Activated CD4-positive, CD25-positive, alpha-beta regulatory T cell (primary cell): Measurements from ENCODE around the gene SLC47A1.
"Not testable (repeated sequence)": the region's sequence is repeated elsewhere in the genome, so short reads cannot be mapped to it uniquely, and the experiment has no call there.

ENCODE experiments used
- DNase-seq, 4 experiments: peaks; one replicate each; lab custom pipeline; 2025; lab: John Stamatoyannopoulos, UW

SLC47A1 gene

DNA sequence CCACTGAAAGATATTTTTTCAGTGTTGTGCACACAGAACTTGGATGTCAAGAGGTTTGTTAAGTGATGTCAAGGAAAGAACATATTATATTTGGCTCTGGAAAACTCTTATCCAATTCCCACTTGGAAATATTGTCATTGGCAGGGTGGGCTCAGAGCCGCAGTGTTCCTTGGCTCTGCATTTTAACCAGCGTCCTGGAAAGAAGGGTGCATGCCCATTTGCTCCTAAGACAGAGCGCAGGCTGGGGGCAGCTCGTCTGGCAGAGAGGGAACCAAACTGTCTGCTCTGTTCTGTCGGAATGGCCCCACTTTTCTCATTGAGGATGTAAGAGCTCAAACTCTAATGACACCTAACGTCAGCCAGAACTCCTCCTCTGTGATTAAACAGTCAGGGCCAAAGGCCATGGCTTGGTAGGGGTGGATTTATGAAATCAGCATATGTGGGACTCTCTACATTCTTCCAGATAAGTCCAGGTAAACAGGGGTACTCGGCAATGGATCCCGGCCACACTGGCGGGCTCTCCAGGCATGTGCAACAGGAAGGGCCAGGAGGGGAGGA is 18.0 kb downstream of the SLC47A1 start:
- DNase-seq, result no peak

DNA sequence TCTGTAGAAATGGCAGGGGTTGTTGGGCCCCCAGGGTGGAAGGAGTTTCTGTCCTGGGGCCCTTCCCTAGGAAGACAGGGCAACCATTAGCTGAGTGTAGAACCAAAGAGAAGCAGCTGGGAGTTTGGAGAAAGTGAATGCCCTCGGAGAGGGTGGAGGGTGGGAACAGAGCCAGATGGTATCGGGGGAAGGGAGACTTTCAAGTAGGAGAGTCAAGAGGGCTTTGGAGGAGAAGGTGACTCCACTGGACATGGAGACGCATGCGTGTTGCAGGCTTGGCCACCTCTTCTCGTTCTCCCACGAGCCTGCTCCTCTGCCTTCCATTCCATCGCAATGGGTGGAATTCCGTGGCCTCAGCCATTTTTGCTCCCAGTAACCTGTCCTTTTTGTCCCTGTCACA is 19.4 kb downstream of the SLC47A1 start:
- DNase-seq, result no peak

DNA sequence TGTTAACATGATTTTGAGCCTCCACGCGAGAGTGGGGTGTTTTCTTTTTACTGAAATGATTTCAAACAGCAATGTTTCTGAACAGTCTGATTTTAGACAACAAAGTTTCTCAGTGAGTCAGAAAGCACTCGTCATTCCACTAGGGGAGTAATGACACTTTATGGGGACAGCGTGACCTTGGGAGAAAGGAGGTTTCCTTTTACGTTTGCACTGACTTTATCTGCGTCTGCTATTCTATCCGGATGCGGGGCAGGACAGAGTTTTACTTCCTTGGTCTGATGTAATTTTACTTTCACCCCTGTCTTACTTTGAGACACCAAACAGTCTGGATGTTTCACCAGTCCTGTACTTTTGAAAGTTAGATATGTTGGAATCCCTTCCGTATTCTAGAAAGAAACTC is 20.7 kb downstream of the SLC47A1 start:
- DNase-seq, result no peak

DNA sequence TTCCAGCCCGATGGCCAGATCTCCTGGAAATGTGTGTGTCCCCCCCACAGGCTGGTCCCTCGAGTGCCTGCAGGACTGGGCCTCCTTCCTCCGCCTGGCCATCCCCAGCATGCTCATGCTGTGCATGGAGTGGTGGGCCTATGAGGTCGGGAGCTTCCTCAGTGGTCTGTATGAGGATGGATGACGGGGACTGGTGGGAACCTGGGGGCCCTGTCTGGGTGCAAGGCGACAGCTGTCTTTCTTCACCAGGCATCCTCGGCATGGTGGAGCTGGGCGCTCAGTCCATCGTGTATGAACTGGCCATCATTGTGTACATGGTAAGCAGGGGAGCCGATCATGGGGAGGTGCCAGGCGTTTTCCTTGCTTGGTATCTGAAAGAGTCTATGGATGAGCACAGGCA is 22.1 kb downstream of the SLC47A1 start:
- DNase-seq, result no peak

DNA sequence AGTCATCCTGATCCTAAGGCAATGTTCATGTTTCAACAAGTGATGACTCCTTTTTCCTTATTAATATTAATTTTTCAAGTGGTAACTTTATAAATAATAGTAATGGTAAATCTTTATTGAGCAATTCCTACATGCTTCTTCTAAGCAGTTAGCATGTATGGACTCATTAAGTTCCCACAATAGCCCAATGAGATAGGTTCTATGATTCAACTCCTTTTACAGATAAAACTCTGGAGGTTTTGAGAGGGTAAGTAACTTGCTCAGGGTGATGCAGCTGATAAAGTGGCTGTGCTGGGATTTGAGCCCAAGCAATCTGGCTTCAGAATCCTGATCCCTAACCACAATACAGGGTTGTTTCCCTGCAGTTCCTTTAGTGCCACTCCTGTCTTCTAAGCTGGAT is 25.3 kb downstream of the SLC47A1 start:
- DNase-seq, result no peak

DNA sequence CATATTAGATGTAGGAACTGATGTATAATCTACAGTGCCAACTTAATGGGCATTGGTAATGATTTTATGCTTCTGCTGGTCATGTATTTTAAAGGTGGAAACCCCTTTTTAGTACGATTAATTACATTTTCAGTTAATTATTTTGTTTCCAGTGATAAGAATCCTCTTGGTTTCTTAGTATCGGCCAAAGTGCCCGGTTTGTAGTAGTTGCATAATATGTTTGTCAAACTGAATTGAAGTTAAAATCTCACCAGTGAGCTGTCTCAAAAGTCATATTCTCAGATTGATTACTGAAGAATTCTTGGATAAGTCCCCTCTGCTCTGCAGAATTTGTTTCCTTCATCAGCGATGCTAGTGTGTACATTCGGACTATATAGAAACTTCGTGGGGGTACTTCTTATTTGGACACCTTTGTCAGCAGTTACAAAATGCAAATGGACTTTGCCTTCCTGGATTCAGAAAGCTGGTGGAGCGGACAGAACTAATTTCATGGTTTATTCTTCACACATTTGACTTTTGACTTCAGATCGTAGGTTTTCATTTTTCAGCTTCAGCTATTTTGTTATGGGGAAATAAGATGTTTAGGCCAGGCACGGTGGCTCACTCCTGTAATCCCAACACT is 28.2 kb downstream of the SLC47A1 start:
- no peak for DNase-seq

DNA sequence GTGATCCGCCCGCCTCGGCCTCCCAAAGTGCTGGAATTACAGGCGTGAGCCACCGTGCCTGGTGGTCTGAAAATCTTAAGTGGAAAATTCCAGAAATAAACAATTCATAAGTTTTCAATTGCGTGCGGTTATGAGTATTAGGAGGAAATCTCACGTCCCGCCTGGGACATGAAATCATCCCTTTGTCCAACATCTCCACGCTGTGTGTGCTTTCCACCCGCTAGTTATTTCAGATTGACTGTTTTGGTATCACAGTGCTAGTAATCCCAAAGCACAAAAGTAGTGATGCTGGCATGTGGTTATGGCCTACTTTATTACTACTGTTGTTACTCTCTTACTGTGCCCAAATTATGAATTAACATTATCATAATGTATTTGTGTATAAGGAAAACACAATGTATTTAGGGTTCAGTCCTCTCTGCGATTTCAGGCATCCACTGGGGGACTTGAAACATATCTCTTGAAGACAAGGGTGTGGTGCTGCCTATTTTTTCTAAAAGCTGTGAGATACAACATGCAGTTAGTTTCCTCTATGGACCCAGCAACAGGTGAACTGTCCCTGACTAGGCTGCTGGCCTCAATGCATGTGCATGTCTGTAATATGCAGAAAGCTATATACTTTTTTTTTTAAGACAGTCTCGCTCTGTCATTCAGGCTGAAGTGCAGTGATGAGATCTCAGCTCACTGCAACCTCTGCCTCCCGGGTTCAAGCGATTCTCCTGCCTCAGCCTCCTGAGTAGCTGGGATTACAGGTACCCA is 32.3 kb downstream of the SLC47A1 start:
- DNase-seq, result no peak

DNA sequence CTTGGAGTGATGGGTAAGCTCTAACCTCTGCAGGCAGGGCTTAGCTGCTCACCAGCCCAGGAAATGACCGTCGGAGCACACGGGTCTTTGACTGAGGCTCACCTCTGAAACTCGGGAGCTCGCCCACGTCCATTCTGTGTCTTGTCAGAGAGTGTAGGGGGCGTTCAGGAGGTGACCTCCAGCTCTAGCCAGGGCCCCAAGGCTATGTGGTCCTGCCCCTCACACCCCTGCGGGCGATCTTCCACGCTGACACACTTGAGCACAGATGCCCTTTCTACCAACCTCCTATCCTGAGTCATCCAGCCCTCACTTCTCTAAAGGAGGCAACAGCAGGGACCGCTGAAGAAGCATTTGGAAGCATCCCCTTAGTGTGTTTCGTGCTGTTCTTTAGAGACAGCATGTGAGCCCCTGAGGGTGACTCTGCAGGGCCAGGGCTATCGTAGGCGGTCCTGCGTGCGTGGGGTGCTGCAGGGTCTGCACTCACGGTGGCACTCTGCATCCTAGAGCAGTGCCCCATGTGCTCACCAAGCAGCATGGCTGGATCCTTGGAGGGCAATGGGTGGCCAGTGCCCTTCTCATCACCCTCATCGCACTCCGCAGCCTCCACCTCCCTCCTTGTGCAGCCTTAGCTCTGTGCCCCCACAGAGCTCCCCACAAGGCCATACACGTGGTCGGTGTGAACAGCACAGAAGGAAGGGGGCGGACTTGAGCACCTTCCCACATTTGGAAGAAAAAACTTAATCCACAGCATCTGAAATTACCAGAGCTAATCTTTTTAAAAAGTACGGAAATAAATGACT is 33.8 kb downstream of the SLC47A1 start:
- DNase-seq, result no peak

DNA sequence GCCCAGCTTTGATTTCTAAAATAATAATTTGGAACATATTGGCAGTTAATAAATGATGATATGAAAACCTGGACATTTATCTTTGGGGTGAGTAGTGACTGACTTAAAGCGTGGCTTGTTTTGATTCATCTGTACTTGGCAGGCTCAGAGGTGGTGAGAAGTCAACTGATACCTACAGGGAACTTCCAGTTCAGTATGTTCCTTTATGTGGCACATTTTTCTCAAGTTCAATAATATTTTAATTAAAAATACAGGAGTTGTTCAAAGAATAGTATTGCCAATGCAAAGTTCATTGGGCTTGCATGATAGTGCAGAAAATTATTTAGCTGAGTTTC is 34.3 kb downstream of the SLC47A1 start:
- DNase-seq, result no peak

DNA sequence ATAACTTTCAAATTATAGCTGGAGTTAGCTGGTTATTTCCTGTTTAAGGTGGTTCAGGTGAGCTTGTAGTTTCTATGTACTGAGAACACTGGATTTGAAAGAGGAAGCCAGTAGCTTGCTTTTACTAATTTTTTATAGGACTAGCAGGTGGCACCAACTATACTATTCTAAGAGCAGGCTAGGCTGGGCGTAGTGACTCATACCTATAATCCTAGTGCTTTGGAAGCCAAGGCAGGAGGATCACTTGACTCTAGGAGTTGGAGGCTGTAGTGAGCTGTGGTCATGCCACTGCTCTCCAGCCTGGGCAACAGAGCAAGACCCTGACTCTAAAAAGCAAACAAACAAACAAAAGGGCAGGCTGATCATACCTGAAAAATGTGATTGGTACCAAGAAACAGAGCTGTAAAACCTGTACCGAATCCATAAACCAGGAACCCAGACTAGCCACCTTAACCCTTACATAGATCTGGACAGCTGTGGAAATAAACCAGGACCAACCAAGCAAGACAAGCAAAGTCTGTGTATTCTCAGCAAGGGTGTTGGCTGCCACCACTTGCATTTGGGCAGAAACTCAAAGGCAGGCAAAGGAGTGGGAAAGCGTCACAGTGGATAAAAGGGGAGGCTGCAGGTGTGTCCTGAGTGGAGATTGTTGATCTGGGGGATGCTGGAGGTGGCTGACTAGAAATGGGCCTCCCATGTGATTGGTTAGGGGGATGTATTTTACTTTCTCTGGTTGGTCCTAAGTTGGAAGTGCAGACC is 36.3 kb downstream of the SLC47A1 start:
- DNase-seq, result no peak

DNA sequence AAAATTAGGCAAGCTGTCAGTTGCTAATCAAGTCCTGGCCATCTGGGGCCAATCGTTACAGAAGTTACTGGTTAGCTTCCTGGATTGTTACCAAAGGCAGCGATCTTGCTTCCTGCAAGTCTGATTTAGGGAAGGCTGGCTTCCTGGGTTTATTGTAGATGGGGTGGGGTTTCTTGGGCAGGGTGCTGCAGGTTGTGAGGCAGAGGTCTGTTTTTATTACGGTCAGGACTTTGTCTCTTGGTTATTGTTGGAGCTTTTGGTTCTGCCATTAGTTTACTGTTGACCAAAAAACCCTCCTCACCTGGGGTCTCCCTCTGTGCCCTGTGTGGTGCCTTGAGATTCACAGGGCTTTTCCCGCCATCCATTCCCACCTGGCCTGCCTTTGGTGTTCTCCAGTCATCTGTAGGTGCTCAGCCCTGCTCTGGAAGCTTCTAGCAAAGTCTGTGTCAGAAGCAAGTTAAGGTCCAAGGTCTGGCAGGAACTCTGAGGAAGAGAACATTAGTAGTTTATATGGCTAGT is 36.9 kb downstream of the SLC47A1 start:
- DNase-seq, result no peak

DNA sequence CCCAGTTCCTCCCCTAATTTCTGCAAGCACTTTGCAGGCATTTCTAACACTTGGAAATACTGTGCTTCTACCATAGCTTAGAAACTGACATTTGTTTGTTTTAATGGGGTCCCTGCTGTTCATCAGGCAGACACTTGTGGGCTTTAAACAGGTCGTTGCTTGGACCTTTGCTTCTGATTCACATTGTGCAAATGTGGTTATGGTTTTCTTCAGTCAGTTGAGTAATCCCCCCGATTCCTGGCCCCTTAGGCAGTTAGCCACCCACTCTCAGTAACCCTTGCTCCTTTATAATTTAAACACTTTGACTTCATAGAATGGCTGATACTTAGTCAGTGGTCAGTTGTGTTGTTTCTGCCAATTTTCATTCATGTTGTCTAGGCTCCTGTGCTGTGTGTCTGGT is 39.4 kb downstream of the SLC47A1 start:
- DNase-seq, result no peak

DNA sequence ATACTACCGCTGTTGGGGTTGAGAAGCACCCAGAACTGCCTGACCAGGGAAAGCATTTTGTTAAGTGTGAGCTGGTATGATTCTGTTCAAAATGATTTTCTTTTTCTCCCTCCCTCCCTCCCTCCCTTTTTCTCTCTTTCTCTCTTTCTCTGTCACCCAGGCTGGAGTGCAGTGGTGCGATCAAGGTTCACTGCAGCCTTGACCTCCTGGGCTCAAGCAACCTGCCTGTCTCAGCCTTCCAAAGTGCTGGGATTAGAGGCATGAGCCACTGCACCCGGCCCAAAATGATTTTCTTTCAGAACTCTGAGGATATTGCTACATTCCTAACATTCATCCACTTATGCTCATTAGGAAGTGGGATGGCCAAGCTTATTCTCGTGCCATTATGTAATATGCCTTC is 41.3 kb downstream of the SLC47A1 start:
- DNase-seq, result no peak

DNA sequence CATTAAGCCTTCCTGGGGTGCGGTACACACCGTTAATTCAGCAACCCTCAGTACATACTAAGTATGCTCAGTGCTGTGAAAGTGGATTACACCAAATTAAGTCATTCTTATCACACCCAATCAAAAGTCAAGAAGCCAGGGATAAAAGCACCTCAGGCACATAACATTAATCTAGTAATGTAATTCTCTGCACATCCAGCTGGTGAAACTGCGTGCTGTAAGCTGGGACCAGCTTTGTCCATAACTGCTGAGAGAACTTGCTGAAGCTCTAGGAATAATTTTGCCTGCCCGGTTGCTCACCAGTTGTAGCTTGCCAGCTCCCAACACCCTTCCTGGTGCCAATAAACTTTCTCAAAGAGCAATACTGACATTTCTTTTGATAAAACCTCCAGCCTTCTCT is 44.9 kb downstream of the SLC47A1 start:
- DNase-seq, result no peak

DNA sequence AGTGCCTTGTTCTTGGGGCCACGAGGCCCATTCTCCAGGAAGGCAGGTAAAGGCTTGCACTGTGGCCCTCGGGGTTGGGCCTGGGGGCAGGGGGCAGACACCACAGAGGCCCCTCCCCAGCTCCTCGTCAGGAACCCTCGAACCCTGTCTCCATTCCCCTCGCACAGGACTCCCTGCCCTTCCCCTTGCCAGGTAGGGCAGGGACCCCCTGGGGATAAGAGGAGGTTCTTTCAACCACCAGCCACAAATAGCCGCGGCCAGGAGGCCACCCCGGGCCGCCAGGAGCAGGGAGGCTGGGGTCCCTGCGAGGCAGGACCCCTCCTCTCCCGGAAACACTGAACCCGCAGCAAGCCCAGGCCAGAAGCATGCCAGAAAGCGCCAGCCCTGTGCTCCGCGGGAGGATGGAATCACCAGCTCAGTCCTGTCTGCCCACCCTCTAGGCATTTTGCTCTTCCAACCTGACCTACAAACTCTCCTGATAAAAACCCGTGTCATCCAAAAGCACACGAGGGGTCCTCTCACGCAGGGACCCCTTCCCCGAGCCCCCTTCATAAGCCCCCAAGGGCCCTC is 45.6 kb downstream of the SLC47A1 start:
- DNase-seq, result no peak

DNA sequence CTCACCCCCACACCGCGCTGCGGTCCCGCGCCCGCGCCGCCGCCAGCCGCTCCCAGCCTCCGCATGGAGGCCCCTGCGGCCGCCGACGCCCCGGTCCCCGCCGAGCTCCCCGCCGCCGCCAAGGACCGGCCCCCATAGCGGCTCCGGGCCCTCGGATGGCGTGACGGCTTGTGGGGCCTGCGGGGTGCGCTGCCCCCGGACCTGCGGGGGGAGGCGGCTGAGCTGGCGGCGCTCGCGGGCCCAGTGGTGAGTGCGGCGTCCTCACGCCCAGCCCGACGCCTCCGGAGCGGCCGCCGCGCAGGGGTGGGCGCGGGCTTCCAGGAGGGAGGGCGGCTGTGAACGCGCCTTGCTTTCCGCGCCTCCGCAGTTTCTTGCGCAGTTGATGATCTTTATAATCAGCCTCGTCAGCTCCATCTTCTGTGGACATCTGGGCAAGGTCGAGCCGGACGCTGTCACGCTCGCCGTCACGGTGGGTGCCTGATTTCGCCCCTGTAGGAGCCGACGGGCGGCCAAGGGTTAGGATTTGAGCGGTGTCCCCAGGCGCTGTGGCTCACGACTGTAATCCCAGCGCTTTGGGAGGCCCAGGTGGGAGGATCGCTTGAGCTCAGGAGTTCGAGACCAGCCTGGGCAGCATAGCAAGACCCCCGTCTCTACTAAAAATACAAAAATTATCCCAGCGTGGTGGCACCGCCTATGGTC is 46.4 kb downstream of the SLC47A1 start:
- DNase-seq, result no peak

DNA sequence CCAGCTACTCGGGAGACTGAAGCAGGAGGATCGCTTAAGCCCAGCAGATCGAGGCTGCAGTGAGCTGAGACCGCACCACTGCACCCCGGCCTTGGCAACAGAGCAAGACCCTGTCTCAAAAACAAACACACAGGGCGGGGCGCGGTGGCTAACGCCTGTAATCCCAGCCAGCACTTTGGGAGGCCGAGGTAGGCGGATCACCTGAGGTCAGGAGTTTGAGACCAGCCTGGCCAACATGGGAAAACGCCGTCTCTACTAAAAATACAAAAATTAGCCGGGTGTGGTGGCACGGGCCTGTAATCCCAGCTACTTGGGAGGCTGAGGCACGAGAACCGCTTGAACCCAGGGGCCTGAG is 46.9 kb downstream of the SLC47A1 start:
- not testable (repeated sequence) for DNase-seq

DNA sequence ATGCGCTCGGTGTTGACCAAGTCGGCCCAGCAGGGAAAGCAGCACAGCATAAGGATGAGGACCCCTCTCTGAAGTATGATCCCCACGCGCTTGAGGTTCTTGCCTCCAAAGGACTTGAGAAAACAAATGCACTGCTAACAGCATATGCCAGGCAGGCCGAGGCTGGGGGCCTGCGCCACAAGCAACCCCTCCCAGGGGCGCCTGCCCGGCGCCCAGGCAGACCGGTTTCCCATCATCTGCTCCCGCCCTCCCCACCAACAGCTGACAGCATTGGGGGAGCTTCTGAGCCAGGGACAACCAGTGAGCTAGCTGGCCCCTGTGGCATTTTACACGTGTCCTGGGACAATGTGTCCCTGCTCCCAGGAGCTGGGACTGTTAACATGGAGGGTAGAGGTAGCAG is 48.5 kb downstream of the SLC47A1 start:
- DNase-seq, result not testable (repeated sequence)

DNA sequence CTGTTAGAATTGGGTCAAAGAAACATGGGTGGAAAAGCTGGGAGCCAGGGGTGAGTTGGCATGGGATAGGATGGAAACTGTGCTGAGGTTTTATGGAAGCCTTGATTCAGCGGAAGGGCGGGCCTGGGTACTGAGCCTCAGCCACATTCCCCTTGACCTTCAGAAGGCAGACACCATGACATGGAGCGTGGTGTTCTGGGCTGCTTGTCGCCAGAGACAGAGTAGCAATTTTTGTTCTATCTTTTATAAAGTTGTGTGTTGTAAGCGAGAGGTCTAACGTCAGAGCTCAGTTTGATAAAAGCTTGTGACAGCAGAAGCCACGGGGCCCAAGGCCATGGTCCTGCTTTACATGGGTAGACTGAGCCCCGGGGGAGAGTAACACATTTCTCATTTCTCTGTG is 50.2 kb downstream of the SLC47A1 start:
- DNase-seq, result no peak

DNA sequence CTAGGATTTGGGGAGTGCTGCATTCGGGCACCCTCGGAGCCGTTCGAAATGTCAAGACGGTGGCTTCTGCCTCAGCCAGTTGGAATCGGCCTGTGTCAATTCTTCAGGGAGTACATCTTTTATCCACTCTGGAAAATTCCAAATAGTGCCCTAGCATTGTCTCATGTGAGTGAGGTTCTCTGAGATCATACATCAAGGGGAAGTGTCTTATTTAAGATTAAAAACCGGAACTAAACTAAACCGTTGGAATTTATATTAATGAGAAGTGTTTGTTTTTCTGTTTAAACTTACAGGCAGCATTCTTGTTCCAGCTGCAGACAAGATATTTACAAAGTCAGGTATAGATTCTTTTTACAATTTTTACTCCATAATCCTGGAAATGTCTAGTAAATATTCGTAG is 56.8 kb downstream of the SLC47A1 start:
- no peak for DNase-seq

DNA sequence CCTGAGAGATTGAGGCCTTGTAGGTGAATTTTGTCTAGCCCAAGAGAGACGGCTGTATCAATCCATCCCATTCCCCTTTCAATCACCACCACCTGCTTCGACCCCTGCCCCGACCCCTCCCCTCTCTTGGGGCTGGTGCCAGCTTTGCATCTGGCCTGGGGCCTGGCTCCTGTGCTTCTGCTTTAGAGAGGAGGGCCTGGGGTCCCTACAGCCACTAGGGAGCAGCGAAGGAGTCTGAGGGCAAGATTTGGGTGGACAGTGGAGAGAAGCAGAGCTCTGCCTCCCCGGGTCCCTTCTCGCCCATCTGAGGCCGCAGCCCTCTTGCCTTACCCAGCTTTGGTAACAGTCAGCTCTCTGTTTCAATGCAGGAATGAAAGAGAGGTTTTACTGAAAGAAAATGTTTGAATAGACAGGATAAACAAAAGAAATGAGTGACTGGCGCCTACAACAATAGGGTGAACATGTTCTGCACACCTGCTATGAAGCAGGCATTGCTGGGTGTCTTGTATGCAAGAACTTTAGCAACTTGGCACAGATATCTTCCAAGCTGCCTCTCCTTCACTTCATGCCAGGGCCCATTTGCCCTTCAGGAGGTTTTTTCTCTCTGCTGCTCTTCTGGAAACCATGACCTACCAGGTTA is 57.4 kb downstream of the SLC47A1 start:
- DNase-seq, result no peak
